ENCODE results near the gene COL9A1. TPM values are rescaled to one million over a fixed set of nuclear protein-coding genes. Genes with fewer than 3 reads are reported as not detected.
A peak's percentile ranks its signal among the peaks of the same experiment; 100 is the strongest.

The COL9A1 gene
- total and polyA plus RNA-seq, 2 of the 4 experiments (the other 2 are of a cell fraction), result not detected

DNA sequence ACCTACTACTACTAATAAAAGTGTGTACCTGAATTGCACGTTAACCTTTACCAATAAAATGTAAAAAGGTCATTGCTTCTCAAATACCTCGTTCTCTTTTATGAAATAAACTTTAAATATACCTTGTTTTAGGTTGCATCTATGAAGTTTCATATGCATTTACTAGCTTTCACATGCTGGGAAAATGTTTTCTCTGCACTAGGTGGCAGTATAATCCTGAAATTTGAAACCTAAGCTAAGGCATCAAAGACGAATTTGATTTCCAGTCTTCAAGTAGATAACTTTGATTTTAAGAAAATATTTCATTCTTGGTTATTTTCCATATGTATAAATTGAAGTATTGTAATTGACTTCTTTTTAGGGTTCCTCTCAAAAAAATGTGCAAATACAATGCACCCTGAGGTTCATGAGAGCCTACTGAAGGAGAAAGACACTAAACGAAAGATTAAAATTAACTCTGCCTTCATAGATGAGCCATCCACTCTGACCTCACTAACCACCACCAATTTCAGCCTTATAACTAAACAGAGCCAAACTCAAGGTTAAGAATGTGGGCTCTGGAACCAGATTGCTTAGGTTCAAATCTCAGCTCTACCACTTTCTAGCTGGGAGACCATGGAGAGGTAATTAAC lies 7.3 kb upstream of the COL9A1 start:
- no CpG with 5 or more reads among the region's 4 CpGs for WGBS, 2 experiments (ENCODE audit: extremely low coverage in 2 of 2, insufficient read length in 1 of 2)
- H2AK9ac ChIP-seq (replicated peaks; ENCODE audit: low read depth, low read length, poor library complexity), result no peak overlapping the region
- BruUV-seq (replicated peaks), result no TSS peak
- no peaks in the 10 kb centered on the region for H3K9me3 ChIP-seq (ENCODE audit: control insufficient read depth, insufficient read depth, low read length)
- H3K14ac ChIP-seq (replicated peaks; ENCODE audit: low read depth, low read length), result no peak overlapping the region
- H3K9ac ChIP-seq (ENCODE audit: low read depth, low read length), result no peak overlapping the region
- ATAC-seq (ENCODE audit: low read depth), result no peak; the same call in 1 of the 2 replicates
- no peak overlapping the region for H2BK20ac ChIP-seq (ENCODE audit: low read depth, low read length)
- no peak overlapping the region for H3K27ac ChIP-seq (ENCODE audit: insufficient read depth, low read length)
- H4K8ac ChIP-seq (ENCODE audit: low read depth in 2 of 2, low read length in 2 of 2), result no peak overlapping the region
- H2BK15ac ChIP-seq (ENCODE audit: low read depth, low read length), result no peak overlapping the region
- ChIA-PET CTCF (interaction anchor here (0.6 to 2.7 kb wide), 9 partner anchors 16 to 702 kb away, joined by 3 to 22 read pairs (median 4); no protein-coding TSS in a partner anchor), POLR2A (ENCODE audit: unreplicated experiment) (no interaction called here)
- peak; percentile 53 for DNase-seq
- no peak overlapping the region for H3K4me2 ChIP-seq (ENCODE audit: low read depth, low read length)
- no peaks in the 10 kb centered on the region for H3K36me3 ChIP-seq (ENCODE audit: control insufficient read depth, insufficient read depth, low read length)
- H3K4ac ChIP-seq (ENCODE audit: low read depth, low read length), result no peak overlapping the region
- in situ Hi-C loops (cut with MboI; ENCODE audit: low sequenced_read_pairs) (loop anchor here (25.0 kb wide), 1 partner anchor 377 kb away; no protein-coding TSS in a partner anchor), dilution Hi-C loops (cut with HindIII; ENCODE audit: low sequenced_read_pairs, unreplicated experiment) (no loop called here), intact Hi-C loops (cut with micrococcal nuclease) (loop anchor here (1.0 to 5.0 kb wide), 5 partner anchors 59 to 702 kb away; partner anchors contain the start of gene B3GAT2)
- H2AK5ac ChIP-seq (ENCODE audit: low read depth, low read length), result no peak overlapping the region
- H3K18ac ChIP-seq (ENCODE audit: low read depth, low read length), result no peak overlapping the region
- H2AFZ ChIP-seq (replicated peaks; ENCODE audit: low read length, poor library complexity), result no peak overlapping the region
- TF ChIP-seq RAD21 (IDR thresholded peaks at IDR 0.05; ENCODE audit: low read length) (peak; percentile 56), NFE2L2 (IDR thresholded peaks at IDR 0.05; ENCODE audit: low read depth, low read length) (no peak), CEBPB (IDR thresholded peaks at IDR 0.05; ENCODE audit: low read depth, low read length) (no peak), MAFK (IDR thresholded peaks at IDR 0.05; ENCODE audit: low read depth, low read length) (no peak), MXI1 (IDR thresholded peaks at IDR 0.05; ENCODE audit: borderline replicate concordance, low read depth, low read length) (no peak), SMC3 (IDR thresholded peaks at IDR 0.05; ENCODE audit: low read depth, low read length) (peak; percentile 39; the same call in 1 of the 2 replicates)
- TF ChIP-seq, protein P1, sequence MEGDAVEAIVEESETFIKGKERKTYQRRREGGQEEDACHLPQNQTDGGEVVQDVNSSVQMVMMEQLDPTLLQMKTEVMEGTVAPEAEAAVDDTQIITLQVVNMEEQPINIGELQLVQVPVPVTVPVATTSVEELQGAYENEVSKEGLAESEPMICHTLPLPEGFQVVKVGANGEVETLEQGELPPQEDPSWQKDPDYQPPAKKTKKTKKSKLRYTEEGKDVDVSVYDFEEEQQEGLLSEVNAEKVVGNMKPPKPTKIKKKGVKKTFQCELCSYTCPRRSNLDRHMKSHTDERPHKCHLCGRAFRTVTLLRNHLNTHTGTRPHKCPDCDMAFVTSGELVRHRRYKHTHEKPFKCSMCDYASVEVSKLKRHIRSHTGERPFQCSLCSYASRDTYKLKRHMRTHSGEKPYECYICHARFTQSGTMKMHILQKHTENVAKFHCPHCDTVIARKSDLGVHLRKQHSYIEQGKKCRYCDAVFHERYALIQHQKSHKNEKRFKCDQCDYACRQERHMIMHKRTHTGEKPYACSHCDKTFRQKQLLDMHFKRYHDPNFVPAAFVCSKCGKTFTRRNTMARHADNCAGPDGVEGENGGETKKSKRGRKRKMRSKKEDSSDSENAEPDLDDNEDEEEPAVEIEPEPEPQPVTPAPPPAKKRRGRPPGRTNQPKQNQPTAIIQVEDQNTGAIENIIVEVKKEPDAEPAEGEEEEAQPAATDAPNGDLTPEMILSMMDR (conservative IDR thresholded peaks at IDR 0.05; ENCODE audit: low read depth, low read length), result peak; percentile 73
- H4K20me1 ChIP-seq (ENCODE audit: insufficient read depth, low read length), result no peaks in the 10 kb centered on the region
- no peak overlapping the region for H4K5ac ChIP-seq (ENCODE audit: low read depth, low read length)
- H3K23ac ChIP-seq (ENCODE audit: low read depth, low read length), result no peak overlapping the region
- H3K4me1 ChIP-seq (ENCODE audit: control insufficient read depth, insufficient read depth, low read length), result no peaks in the 10 kb centered on the region
- peaks cover 33% of the 10 kb centered on the region for H3K27me3 ChIP-seq (ENCODE audit: control insufficient read depth, insufficient read depth, low read length)
- H3K56ac ChIP-seq (ENCODE audit: extremely low read depth, insufficient read depth, low read length), result no peak overlapping the region
- H2BK120ac ChIP-seq (ENCODE audit: low read depth, low read length), result no peak overlapping the region
- H3K79me1 ChIP-seq (ENCODE audit: low read depth in 1 of 2, low read length in 2 of 2), result no peaks in the 10 kb centered on the region
- H3K4me3 ChIP-seq (ENCODE audit: insufficient read depth, low read depth, low read length), result no peak overlapping the region
- H2BK5ac ChIP-seq (ENCODE audit: low read depth, low read length, poor library complexity, severe bottlenecking), result no peak overlapping the region
- no peak overlapping the region for H4K91ac ChIP-seq (ENCODE audit: insufficient read depth, low read depth, low read length)
- H3K9me1 ChIP-seq (ENCODE audit: insufficient read depth, low read length), result no peaks in the 10 kb centered on the region
